NCI-H460 (cell line): ENCODE data around the gene COPS7A. TPM values are rescaled to one million over a fixed set of nuclear protein-coding genes. Genes with fewer than 3 reads are reported as not detected.

ENCODE experiments used
- DNase-seq: peaks from one replicate; pipeline ENCODE4 v3.0.0-alpha.2; 2016; ENCODE audit warnings: low read depth; ENCODE audit errors: extremely low read depth
- total RNA-seq: library from RNA; depleted of rRNA; stranded (reverse); fragments of >200 nt; shearing (Covaris generic); gene quantifications from 2 replicates; pipeline ENCODE4 v1.2.3, GENCODE V29; 2014

The COPS7A gene
- total RNA-seq, 1 experiment from 2014 or later: 75.2 TPM

- no peak for DNase-seq
Observed at GRCh38 chr12:6747216-6747615, 23.4 kb downstream of the COPS7A start.

- no peak for DNase-seq
Observed at GRCh38 chr12:6748761-6749160, 24.9 kb downstream of the COPS7A start.

GRCh38 chr12:6750506-6750905 lies 26.7 kb downstream of the COPS7A start:
- DNase-seq: no peak

- no peak for DNase-seq
Observed at GRCh38 chr12:6751767-6752166, 27.9 kb downstream of the COPS7A start.

- DNase-seq: no peak
Observed at GRCh38 chr12:6752167-6752920, 28.5 kb downstream of the COPS7A start.

GRCh38 chr12:6752921-6753771 lies 29.3 kb downstream of the COPS7A start, which contains the start of gene MLF2:
MLF2 (minus strand) TSS chr12:6753141; CDS start chr12:6752334, 807 bp downstream.
- DNase-seq: peak; percentile 97

- DNase-seq: no peak
Observed at GRCh38 chr12:6753772-6754356, 30.0 kb downstream of the COPS7A start.

- no peak for DNase-seq
Observed at GRCh38 chr12:6754411-6754810, 30.6 kb downstream of the COPS7A start.

GRCh38 chr12:6757028-6757690 lies 33.3 kb downstream of the COPS7A start:
- no peak for DNase-seq

- no peak for DNase-seq
Observed at GRCh38 chr12:6758506-6759095, 34.8 kb downstream of the COPS7A start.

- DNase-seq: no peak
Observed at GRCh38 chr12:6759741-6760140, 35.9 kb downstream of the COPS7A start.

GRCh38 chr12:6763380-6763779 lies 39.5 kb downstream of the COPS7A start:
- no peak for DNase-seq

GRCh38 chr12:6764011-6764828 lies 40.4 kb downstream of the COPS7A start:
- DNase-seq: peak; percentile 94

GRCh38 chr12:6765048-6765633 lies 41.3 kb downstream of the COPS7A start:
- DNase-seq: no peak

- DNase-seq: peak; percentile 73
Observed at GRCh38 chr12:6765634-6766581, 42.1 kb downstream of the COPS7A start, which contains the start of gene PTMS. PTMS (plus strand) TSS chr12:6766363; CDS start chr12:6766706, 343 bp downstream.

GRCh38 chr12:6766651-6767349 lies 43.0 kb downstream of the COPS7A start:
- peak; percentile 60 for DNase-seq
